Stimulated activated naive CD4-positive, alpha-beta T cell (primary cell): ENCODE results near the gene GOLGA8O.
"Not testable (repeated sequence)": the region's sequence is repeated elsewhere in the genome, so short reads cannot be mapped to it uniquely, and the experiment has no call there.

Experiments
- DNase-seq, 6 experiments: peaks; one replicate each; lab custom pipeline; 2025; lab: John Stamatoyannopoulos, UW

The GOLGA8O gene

DNA sequence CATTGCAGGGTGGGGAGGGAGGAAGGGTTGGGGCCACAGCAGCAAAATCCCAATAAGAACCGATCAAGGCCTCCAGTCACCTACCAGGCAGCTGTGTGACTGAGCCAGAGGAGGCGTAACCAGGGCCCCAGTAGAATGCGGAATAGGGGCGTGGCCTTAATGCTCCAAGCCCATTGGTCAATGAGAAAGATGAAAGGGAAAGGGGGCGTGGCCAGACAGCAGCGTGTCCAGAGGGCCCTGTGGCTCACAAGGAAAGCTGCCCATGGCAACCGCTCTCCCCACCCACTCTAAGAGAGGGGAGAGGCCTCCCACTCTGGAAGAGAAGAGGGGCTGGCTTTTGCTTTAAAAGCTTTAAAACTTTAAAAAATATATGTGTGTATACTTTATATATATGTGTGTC is at the start of gene GOLGA8O:
GOLGA8O (minus strand) TSS at position 101 of the 400 bp plus-strand sequence; CDS start at position 3, 98 bp downstream.
- not testable (repeated sequence) for DNase-seq

GRCh38 chr15:32504152-32504811 is 48.8 kb upstream of the GOLGA8O start:
- DNase-seq, result not testable (repeated sequence)

- not testable (repeated sequence) for DNase-seq
These were observed 47.5 kb upstream of the GOLGA8O start for GRCh38 chr15:32502946-32503345.

- DNase-seq, result not testable (repeated sequence)
These were observed 37.3 kb upstream of the GOLGA8O start for GRCh38 chr15:32492768-32493167.

DNA sequence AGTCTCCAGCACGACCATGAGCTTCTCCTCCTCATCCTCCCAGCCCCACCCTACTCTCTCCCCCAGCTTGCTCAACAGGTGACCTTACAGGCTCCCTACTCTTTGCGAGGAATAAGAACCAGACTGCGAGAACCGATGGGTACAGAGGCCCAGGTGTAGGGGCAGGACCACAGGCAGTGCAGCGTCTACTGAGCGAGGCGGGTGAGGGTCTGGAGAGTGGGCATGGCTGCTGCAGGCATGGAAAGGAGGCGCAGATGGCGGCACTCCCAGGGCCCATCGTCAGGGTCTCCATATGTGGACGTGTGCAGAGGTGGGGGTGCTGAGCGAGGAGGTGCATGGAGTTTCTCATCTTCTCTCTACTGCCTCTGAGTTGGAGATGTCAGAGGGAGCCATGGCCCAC is 31.0 kb upstream of the GOLGA8O start:
- not testable (repeated sequence) for DNase-seq

DNA sequence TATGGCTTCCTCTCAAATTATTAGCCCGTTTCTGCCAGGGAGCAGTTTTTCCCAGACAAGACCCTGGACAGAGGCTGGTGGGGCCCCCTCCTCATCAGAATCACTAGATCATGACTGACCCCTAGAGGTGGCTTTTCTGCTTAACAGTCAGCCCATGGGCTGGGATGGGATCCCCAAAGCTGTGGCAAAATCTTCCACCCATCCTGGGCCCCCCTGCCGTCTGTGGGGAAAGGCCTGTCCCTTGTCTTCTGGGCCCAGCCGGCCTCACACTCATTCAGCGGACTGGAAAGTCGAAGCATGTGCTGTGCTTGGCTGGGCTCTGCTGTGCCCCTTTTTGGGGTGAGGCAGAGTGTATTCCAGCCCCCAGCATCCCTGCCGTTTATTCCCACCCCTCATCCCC is 27.9 kb upstream of the GOLGA8O start:
- DNase-seq, result not testable (repeated sequence)

GRCh38 chr15:32481683-32482082 is 26.2 kb upstream of the GOLGA8O start:
- not testable (repeated sequence) for DNase-seq

DNA sequence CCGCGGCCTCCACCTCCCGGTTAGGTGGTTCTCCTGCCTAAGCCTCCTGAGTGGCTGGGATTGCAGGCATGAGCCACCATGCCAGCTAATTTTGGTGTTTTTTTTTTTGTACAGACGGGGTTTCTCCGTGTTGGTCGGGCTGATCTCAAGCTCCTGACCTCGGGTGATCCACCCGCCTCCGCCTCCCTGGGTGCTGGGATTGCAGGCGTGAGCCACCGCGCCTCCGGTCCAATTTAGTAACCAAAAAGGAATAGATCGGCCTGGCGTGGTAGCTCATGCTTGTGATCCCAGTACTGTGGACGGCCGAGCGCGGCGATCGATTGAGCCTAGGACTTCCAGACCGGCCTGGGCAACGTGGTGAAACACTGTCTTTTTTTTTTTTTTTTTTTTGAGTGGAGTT is 12.6 kb upstream of the GOLGA8O start:
- not testable (repeated sequence) for DNase-seq

DNA sequence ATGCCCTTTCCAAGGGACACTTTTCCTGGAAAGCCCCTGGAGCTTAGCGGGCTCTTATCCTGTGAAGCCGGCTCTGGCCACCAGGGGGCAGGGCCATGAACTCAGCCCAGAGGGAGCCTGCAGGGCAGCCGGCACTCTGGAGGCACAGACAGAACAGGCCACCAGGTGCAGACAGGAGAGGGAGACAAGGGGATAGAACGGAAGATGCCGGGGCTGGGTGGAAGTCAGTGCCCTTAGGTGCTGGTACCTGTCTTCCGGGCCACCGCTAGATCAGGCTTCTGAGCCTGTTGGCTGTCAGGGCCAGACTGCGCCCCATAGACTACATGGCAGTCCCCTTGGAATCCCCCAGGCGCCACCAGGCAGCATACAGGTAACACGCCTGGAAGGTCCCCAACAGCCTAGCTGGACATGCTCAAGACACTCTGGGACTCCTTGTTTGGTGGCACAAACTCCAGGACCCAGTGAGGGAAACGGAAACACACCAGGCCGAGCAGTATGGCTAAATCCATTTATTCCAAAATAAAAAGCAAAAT is 14.9 kb downstream of the GOLGA8O start:
- not testable (repeated sequence) for DNase-seq

DNA sequence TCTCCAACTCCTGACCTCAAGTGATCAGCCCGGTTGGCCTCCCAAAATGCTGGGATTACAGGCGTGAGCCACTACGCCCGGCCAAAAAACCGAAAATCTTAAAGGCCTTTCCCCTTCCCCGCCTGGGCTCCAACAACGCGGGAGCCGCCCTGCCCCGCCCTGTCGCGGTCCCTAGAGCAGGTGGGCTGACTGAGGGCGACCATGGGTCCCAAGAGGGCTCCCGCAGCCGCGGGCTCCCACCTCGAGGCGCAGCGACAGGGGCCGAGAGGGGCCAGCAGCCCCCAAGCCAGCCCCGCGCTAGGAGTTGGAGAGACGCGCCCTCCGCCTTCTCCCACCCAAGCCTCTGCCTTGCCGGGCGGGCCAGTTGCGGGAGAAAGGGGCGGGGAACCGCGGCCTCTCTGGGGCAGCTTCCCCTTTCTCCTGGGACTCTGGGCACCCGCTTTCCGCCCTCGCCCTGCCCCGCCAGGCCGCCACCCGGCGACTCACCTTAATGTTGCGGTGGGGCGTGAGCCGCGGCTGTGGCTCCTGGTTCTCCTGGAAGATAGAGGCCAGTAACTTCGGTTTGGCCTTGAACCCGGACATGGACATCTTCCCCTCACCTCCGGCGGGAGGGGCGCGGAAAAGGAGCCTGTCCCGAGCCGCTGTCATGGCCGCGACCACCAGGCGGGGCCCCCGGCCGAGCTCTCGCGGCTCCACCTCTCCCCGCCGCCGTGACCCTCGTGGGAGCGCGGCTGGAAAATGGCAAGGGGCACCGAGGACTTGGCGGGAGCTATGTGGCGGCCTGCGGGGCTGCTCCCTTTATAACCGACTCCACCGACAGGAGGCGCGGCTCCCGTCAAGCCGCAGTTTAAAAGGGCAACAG is 21.1 kb downstream of the GOLGA8O start:
- not testable (repeated sequence) for DNase-seq

- DNase-seq, result not testable (repeated sequence)
These were observed 27.8 kb downstream of the GOLGA8O start for GRCh38 chr15:32427635-32428034.

- DNase-seq, result not testable (repeated sequence)
These were observed 28.9 kb downstream of the GOLGA8O start for GRCh38 chr15:32426511-32426910.

- DNase-seq, result not testable (repeated sequence)
These were observed 47.5 kb downstream of the GOLGA8O start for GRCh38 chr15:32407903-32408302.

DNA sequence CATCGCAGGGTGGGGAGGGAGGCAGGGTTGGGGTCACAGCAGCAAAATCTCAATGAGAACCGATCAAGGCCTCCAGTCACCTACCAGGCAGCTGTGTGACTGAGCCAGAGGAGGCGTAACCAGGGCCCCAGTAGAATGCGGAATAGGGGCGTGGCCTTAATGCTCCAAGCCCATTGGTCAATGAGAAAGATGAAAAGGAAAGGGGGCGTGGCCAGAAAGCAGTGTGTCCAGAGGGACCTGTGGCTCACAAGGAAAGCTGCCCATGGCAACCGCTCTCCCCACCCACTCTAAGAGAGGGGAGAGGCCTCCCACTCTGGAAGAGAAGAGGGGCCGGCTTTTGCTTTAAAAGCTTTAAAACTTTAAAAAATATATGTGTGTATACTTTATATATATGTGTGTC is 52.2 kb downstream of the GOLGA8O start, which contains the start of gene GOLGA8K:
GOLGA8K (minus strand) TSS at position 101 of the 400 bp plus-strand sequence; CDS start at position 3, 98 bp downstream.
- not testable (repeated sequence) for DNase-seq

GRCh38 chr15:32396522-32396921 is 58.9 kb downstream of the GOLGA8O start:
- not testable (repeated sequence) for DNase-seq
